ENCODE data around the gene CDH23. TPM values are rescaled to one million over a fixed set of nuclear protein-coding genes. Genes with fewer than 3 reads are reported as not detected.

The CDH23 gene
- total RNA-seq, 2 donors from 2014 or later, result 1.4 to 1.6 TPM

GRCh38 chr10:71714592-71714991 is 317.9 kb downstream of the CDH23 start:
- Histone ChIP-seq H3K4me1 (peaks cover 11% of the 10 kb centered on the region), H3K9ac (ENCODE audit: low read depth in 2 of 2, low read length in 2 of 2) (peak overlapping the region in 1 of 2 donors; percentile 30), H3K9me3 (no peaks in the 10 kb centered on the region), H3K4me3 (no peak overlapping the region), H3K36me3 (no peaks in the 10 kb centered on the region), H3K27me3 (no peaks in the 10 kb centered on the region), H3K27ac (peak overlapping the region; percentile 59)
- intact Hi-C loops (cut with DNase I), result no loop called here
- no peak for DNase-seq
- no peak for TF ChIP-seq CTCF (IDR thresholded peaks at IDR 0.05)

GRCh38 chr10:71715026-71715425 is 318.3 kb downstream of the CDH23 start:
- Histone ChIP-seq H3K36me3 (no peaks in the 10 kb centered on the region), H3K27me3 (no peaks in the 10 kb centered on the region), H3K27ac (peak overlapping the region; percentile 59), H3K9me3 (no peaks in the 10 kb centered on the region), H3K4me3 (no peak overlapping the region), H3K9ac (ENCODE audit: low read depth in 2 of 2, low read length in 2 of 2) (no peak overlapping the region), H3K4me1 (peaks cover 11% of the 10 kb centered on the region)
- no peak for DNase-seq
- intact Hi-C loops (cut with DNase I), result no loop called here
- no peak for TF ChIP-seq CTCF (IDR thresholded peaks at IDR 0.05)

DNA sequence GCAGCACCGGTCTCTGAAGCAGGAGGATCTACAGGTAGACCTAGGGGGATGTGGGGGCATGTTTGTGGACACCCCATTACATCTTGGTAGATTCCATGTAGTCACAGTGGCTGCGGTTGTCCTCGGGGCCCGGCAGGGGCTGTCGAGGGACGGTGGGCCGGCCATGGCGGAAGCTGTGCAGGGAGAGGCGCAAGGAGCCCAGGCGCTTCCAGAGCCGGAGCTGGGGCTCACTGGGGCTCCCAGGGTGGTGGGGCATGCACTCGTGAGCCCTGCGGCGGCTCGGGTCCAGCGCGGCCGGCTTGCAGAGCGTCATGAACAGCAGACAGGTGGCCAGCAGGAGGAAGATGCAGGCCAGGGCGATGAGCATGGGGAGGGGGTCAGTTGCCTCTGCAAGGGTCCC is 319.1 kb downstream of the CDH23 start:
- intact Hi-C loops (cut with DNase I), result no loop called here

DNA sequence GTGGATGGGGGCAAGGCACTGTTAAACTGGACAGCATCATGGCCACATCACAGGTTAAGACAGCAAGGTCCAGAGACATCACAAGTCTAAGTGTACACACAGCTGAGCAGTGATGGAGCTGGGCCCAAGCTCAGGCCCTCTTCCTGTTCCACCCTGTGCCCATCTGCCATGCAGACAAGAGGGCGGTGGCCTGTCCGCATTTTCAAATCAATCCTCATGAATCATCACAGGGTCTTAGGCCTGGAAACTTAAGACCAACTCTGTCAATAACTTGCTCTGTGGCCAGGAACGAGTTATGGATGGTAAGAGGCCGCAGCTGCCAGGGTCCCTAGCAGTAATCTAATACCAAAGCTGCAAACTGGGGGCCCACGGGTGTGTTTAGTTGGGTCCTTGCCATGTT is 319.7 kb downstream of the CDH23 start:
- H3K27ac ChIP-seq, result no peak overlapping the region
- no peaks in the 10 kb centered on the region for H3K27me3 ChIP-seq
- intact Hi-C loops (cut with DNase I), result no loop called here
- H3K4me1 ChIP-seq, result peaks cover 11% of the 10 kb centered on the region
- DNase-seq, result no peak
- H3K9ac ChIP-seq (ENCODE audit: low read depth in 2 of 2, low read length in 2 of 2), result no peak overlapping the region
- no peak overlapping the region for H3K4me3 ChIP-seq
- H3K9me3 ChIP-seq, result no peaks in the 10 kb centered on the region
- TF ChIP-seq CTCF (IDR thresholded peaks at IDR 0.05), result no peak
- no peaks in the 10 kb centered on the region for H3K36me3 ChIP-seq

More for the DNA sequence above, 319.1 kb downstream of the CDH23 start:
- peaks cover 11% of the 10 kb centered on the region for H3K4me1 ChIP-seq
- no peaks in the 10 kb centered on the region for H3K27me3 ChIP-seq
- no peak overlapping the region for H3K4me3 ChIP-seq
- no peak overlapping the region for H3K9ac ChIP-seq (ENCODE audit: low read depth in 2 of 2, low read length in 2 of 2)
- DNase-seq, result no peak
- H3K9me3 ChIP-seq, result no peaks in the 10 kb centered on the region
- no peak overlapping the region for H3K27ac ChIP-seq
- H3K36me3 ChIP-seq, result no peaks in the 10 kb centered on the region
- no peak for TF ChIP-seq CTCF (IDR thresholded peaks at IDR 0.05)

GRCh38 chr10:71717056-71717455 is 320.3 kb downstream of the CDH23 start:
- Histone ChIP-seq H3K4me1 (peaks cover 11% of the 10 kb centered on the region), H3K27me3 (no peaks in the 10 kb centered on the region), H3K9ac (ENCODE audit: low read depth in 2 of 2, low read length in 2 of 2) (no peak overlapping the region), H3K27ac (no peak overlapping the region), H3K36me3 (no peaks in the 10 kb centered on the region), H3K4me3 (no peak overlapping the region), H3K9me3 (no peaks in the 10 kb centered on the region)
- no peak for TF ChIP-seq CTCF (IDR thresholded peaks at IDR 0.05)
- no peak for DNase-seq
- intact Hi-C loops (cut with DNase I), result no loop called here

DNA sequence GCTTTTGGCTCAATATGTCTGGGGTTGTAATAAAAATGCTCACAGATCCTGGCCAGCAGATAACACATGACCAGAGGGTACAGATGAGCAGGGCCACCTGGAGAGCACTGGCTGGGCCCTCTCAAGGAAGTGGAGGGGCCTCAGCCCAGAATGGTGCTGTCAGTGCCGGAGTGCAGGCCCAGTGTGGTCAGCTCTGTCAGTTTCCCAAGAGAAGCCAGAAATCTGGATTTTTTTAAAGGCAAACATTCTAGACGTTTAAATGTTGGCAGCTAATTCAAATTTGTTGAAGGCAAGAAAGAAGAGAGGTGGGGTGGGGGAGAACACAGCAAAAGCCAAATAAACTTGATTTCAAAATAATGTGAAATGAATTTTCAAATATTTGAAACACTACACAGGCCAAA is 320.8 kb downstream of the CDH23 start:
- no peaks in the 10 kb centered on the region for H3K36me3 ChIP-seq
- no peak overlapping the region for H3K27ac ChIP-seq
- H3K4me3 ChIP-seq, result no peak overlapping the region
- TF ChIP-seq CTCF (IDR thresholded peaks at IDR 0.05), result no peak
- H3K9me3 ChIP-seq, result no peaks in the 10 kb centered on the region
- no peaks in the 10 kb centered on the region for H3K27me3 ChIP-seq
- intact Hi-C loops (cut with DNase I), result no loop called here
- peaks cover 11% of the 10 kb centered on the region for H3K4me1 ChIP-seq
- DNase-seq, result no peak
- H3K9ac ChIP-seq (ENCODE audit: low read depth in 2 of 2, low read length in 2 of 2), result no peak overlapping the region

Measured in colonic mucosa (tissue), 4 donors.